ENCODE data around the gene ZDHHC21. TPM values are rescaled to one million over a fixed set of nuclear protein-coding genes. Genes with fewer than 3 reads are reported as not detected.

ZDHHC21 gene
- total RNA-seq, 1 donor from 2014 or later: 22.4 TPM

DNA sequence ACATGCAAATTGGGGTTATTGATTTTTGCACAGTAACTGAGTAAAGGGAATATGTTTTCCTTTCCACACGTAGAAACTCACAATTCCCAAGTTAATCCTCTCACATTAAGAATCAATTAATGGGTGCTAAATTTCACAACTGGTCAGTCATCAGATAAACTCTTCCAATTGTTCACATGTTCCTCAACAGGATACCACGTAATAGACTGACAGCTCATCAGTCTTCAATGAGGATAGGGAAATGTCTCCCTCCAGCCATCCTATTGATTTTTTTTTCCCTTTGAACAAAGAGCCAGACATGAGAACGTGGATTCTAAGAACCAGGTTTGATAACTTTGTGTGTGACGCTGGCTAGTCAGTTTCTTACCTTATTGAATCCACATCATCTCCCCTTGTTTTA, 30.1 kb upstream of the ZDHHC21 start:
- Mint-ChIP-seq H3K36me3 (no peaks in the 10 kb centered on the region), H3K4me1 (peaks cover 5% of the 10 kb centered on the region), H3K27me3 (ENCODE audit: low read depth) (peaks cover 28% of the 10 kb centered on the region), H3K27ac (no peak overlapping the region), H3K4me3 (no peak overlapping the region), H3K9me3 (no peaks in the 10 kb centered on the region)
- TF ChIP-seq, protein P1, sequence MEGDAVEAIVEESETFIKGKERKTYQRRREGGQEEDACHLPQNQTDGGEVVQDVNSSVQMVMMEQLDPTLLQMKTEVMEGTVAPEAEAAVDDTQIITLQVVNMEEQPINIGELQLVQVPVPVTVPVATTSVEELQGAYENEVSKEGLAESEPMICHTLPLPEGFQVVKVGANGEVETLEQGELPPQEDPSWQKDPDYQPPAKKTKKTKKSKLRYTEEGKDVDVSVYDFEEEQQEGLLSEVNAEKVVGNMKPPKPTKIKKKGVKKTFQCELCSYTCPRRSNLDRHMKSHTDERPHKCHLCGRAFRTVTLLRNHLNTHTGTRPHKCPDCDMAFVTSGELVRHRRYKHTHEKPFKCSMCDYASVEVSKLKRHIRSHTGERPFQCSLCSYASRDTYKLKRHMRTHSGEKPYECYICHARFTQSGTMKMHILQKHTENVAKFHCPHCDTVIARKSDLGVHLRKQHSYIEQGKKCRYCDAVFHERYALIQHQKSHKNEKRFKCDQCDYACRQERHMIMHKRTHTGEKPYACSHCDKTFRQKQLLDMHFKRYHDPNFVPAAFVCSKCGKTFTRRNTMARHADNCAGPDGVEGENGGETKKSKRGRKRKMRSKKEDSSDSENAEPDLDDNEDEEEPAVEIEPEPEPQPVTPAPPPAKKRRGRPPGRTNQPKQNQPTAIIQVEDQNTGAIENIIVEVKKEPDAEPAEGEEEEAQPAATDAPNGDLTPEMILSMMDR (IDR thresholded peaks at IDR 0.05; ENCODE audit: unreplicated experiment): no peak
- no peak for DNase-seq (ENCODE audit: low spot score in 2 of 2, unreplicated experiment in 2 of 2)

DNA sequence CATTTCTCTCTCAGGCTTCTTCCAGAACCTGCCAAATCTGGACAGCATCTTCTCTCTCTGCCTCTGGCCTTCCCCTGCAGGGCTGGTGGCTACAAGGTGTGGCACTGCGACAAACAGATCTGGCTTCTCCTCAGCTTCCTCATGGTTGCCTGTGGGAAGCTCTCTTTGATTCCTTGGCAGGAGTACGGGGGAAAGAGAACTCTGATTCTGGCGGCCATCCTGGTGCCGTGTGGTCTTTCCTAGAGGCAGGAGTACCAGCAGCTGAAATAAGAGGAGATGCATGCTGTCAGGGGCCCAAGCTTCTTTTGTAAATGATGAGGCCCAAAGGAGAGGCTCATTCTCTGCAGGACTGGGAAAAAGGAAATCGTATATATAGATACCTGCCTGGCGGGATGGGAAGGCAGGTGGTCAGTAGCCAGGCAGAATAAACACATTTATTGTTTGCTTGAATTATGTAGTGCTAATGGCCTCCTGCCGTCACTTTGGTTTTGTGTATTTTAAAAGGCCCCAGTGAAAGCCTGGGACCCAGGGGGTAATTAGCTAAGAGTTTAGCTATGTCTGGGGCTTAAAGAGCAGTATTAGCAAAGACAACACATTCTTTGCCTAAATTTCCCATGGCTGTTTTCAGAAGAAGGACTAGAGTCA, 29.3 kb upstream of the ZDHHC21 start, which contains the start of gene CER1:
TSS of gene CER1 (minus strand) at position 343 of the 645 bp plus-strand sequence. CDS start at position 282, 61 bp downstream.
- H3K27ac Mint-ChIP-seq: no peak within 1 kb of the TSS
- TF ChIP-seq, protein P1 (IDR thresholded peaks at IDR 0.05; ENCODE audit: unreplicated experiment): no peak
- no peak within 1 kb of the TSS for H3K4me3 Mint-ChIP-seq
- peaks cover 28% of the 10 kb centered on the region for H3K27me3 Mint-ChIP-seq (ENCODE audit: low read depth)
- H3K9me3 Mint-ChIP-seq: no peaks in the 10 kb centered on the region
- no peak for DNase-seq (ENCODE audit: low spot score in 2 of 2, unreplicated experiment in 2 of 2)
- peaks cover 5% of the 10 kb centered on the region for H3K4me1 Mint-ChIP-seq
- no peaks in the 10 kb centered on the region for H3K36me3 Mint-ChIP-seq

DNA sequence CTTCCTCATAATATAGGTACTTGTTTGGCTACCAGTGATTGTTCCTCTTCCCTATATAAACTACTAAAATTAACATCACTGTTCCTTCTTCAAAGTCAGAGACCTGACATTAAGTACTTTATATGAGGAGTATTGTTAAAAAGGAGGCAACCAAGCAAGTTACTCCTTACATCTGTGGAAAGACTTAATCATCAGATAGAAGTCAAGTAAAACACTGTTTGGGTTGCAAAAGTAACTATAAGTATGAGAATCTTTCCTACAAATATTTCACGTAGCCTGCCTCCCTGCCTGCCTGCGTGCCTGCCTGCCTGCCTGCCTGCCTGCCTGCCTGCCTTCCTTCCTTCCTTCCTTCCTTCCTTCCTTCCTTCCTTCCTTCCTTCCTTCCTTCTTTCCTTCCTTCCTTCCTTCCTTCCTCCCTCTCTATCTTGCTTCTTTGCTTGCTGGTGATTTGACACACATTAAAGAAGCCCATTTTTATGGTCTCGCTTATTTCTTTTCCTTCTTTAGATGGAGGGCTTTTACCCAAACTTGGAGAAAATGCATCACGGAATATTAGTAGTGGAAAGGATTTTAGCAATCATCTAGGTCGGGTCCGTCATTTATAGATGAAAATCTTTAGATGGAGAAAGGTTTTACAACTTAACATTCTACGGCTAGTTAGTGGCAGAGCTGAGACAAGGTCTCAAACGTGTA, 26.1 kb upstream of the ZDHHC21 start:
- Mint-ChIP-seq H3K27me3 (ENCODE audit: low read depth) (peaks cover 28% of the 10 kb centered on the region), H3K9me3 (no peaks in the 10 kb centered on the region), H3K4me1 (peaks cover 9% of the 10 kb centered on the region), H3K27ac (no peak overlapping the region), H3K36me3 (no peaks in the 10 kb centered on the region), H3K4me3 (no peak overlapping the region)
- no peak for DNase-seq (ENCODE audit: low spot score in 2 of 2, unreplicated experiment in 2 of 2)
- TF ChIP-seq, protein P1 (IDR thresholded peaks at IDR 0.05; ENCODE audit: unreplicated experiment): no peak

DNA sequence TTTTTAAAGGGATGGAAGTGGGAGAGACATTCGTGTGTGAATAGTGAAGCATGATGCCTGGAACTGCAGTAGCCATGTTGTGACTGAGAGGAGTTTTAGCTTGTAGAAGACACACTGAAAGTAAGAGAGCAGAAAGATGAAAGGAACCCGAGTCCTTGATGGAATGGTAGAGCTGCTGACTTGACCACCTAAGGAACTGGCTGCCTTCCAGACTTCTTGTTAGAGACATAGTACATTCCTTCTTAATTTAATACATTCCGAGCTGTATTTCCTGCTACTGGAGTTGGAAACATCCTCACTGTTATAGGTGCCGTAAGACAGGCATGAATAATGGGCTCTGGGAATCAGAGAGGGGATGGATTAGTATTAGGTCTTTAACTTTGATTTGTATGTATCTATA, 21.9 kb upstream of the ZDHHC21 start:
- Mint-ChIP-seq H3K9me3 (peaks cover 5% of the 10 kb centered on the region), H3K27me3 (ENCODE audit: low read depth) (peaks cover 2% of the 10 kb centered on the region), H3K27ac (peak overlapping the region; percentile 63), H3K36me3 (peaks cover 5% of the 10 kb centered on the region), H3K4me1 (peaks cover 12% of the 10 kb centered on the region), H3K4me3 (no peak overlapping the region)
- TF ChIP-seq, protein P1 (IDR thresholded peaks at IDR 0.05; ENCODE audit: unreplicated experiment): no peak
- no peak for DNase-seq (ENCODE audit: low spot score in 2 of 2, unreplicated experiment in 2 of 2)

DNA sequence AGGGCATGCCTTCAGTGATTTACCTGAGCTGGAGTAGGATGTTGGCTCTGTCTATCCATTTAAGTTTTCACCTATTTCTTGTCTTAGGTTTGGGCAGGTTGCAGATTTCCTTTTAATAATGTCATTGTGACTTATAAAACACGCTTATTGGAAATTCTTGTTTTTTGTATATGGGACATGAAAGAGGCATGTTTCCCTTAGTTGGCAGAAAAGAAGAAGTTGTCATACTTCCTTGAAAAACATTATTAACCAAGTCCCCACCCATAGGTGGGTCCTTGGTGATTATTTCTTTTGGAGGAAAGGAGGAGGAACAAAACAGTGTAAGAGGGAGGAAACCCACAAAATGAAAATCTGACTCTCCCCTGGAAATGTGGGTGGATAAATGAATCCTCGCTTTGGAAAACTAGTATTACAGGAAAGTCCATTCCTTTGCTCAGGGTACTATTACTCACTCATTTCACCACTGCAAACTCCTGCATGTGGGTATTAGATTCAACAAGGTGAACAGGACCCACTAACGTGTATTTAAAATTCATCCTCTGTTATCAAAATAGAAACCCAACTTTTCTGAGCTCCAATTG, 20.0 kb upstream of the ZDHHC21 start:
- peaks cover 7% of the 10 kb centered on the region for H3K4me1 Mint-ChIP-seq
- no peak overlapping the region for H3K27ac Mint-ChIP-seq
- peaks cover 19% of the 10 kb centered on the region for H3K36me3 Mint-ChIP-seq
- H3K9me3 Mint-ChIP-seq: peaks cover 23% of the 10 kb centered on the region
- DNase-seq (ENCODE audit: low spot score in 2 of 2, unreplicated experiment in 2 of 2): no peak
- H3K4me3 Mint-ChIP-seq: no peak overlapping the region
- TF ChIP-seq, protein P1 (IDR thresholded peaks at IDR 0.05; ENCODE audit: unreplicated experiment): no peak
- H3K27me3 Mint-ChIP-seq (ENCODE audit: low read depth): no peaks in the 10 kb centered on the region
